Endodermal cell (in vitro differentiated cells): ENCODE results near the gene CHCHD5. TPM values are rescaled to one million over a fixed set of nuclear protein-coding genes. Genes with fewer than 3 reads are reported as not detected.

Source experiments
- DNase-seq: peaks from one replicate; pipeline ENCODE4 v3.0.0-alpha.2; 2017
- H3K27ac ChIP-seq: 2 replicates; pipeline ENCODE4 v1.5.1; 2013; ENCODE audit warnings: mild to moderate bottlenecking, low read depth, low read length, moderate library complexity
- H3K27me3 ChIP-seq: 2 replicates; pipeline ENCODE4 v1.6.1; 2013; ENCODE audit warnings: mild to moderate bottlenecking, low read length, moderate library complexity; ENCODE audit not compliant: insufficient read depth, control insufficient read depth, poor library complexity, severe bottlenecking
- H3K36me3 ChIP-seq: 2 replicates; pipeline ENCODE4 v1.7.0; 2013; ENCODE audit warnings: mild to moderate bottlenecking, low read length, moderate library complexity; ENCODE audit not compliant: control insufficient read depth, insufficient read depth
- H3K4me1 ChIP-seq: one replicate; pipeline ENCODE4 v1.7.0; 2013; ENCODE audit warnings: low read length; ENCODE audit not compliant: control insufficient read depth, insufficient read depth
- H3K4me3 ChIP-seq: 2 replicates; pipeline ENCODE4 v1.5.1; 2013; ENCODE audit warnings: mild to moderate bottlenecking, low read length, moderate library complexity
- H3K9ac ChIP-seq: 2 replicates; pipeline ENCODE4 v1.6.1; 2013; ENCODE audit warnings: mild to moderate bottlenecking, low read length, moderate library complexity; ENCODE audit not compliant: poor library complexity, severe bottlenecking; ENCODE audit errors: extremely low read depth
- H3K9me3 ChIP-seq: 2 replicates; pipeline ENCODE4 v1.6.1; 2013; ENCODE audit warnings: mild to moderate bottlenecking, low read length, moderate library complexity; ENCODE audit not compliant: control insufficient read depth
- H3K27ac Mint-ChIP-seq: 2 replicates; pipeline ENCODE4 v1.8.0; 2020; ENCODE audit warnings: mixed read lengths
- H3K27me3 Mint-ChIP-seq: 2 replicates; pipeline ENCODE4 v1.8.0; 2021; ENCODE audit warnings: mild to moderate bottlenecking, mixed read lengths; ENCODE audit not compliant: insufficient read depth
- H3K36me3 Mint-ChIP-seq: 2 replicates; pipeline ENCODE4 v1.8.0; 2020; ENCODE audit warnings: low read depth, mixed read lengths
- H3K4me1 Mint-ChIP-seq: 2 replicates; pipeline ENCODE4 v1.8.0; 2020; ENCODE audit warnings: mixed read lengths
- H3K4me3 Mint-ChIP-seq: 2 replicates; pipeline ENCODE4 v1.8.0; 2020; ENCODE audit warnings: mild to moderate bottlenecking, moderate library complexity, mixed read lengths
- H3K9me3 Mint-ChIP-seq: 2 replicates; pipeline ENCODE4 v1.8.0; 2020; ENCODE audit warnings: mild to moderate bottlenecking, mixed read lengths
- CTCF ChIP-seq: fragments of 200-600 bp; sonication (generic); conservative IDR thresholded peaks from 2 replicates; pipeline ENCODE4 v1.5.0; 2021; ENCODE audit warnings: antibody characterized with exemption, mild to moderate bottlenecking
- WGBS, 2 experiments: methylation state at CpG; one replicate each; pipeline versions ENCODE4 v1.1.5 to v1.1.7; 2013; ENCODE audit warnings: missing lambda C conversion rate in 2 of 2, mixed read lengths in 1 of 2; ENCODE audit not compliant: insufficient coverage in 1 of 2, insufficient read length in 1 of 2; 5-methylcytosine and 5-hydroxymethylcytosine counted together
- total RNA-seq, 2 donors: library from RNA; stranded (reverse); fragmentation: NEBNext Ultra II Directional in 1 of 2; extraction: Animal tissue kit (Norgen Biotek cat#: 25700) in 1 of 2; gene quantifications; 2 replicates in 1 of 2; 3 replicates in 1 of 2; pipeline ENCODE4 v1.2.1, GENCODE V29; 2021

Gene CHCHD5
- total RNA-seq, 2 donors from 2014 or later = 39.1 to 48.2 TPM

DNA sequence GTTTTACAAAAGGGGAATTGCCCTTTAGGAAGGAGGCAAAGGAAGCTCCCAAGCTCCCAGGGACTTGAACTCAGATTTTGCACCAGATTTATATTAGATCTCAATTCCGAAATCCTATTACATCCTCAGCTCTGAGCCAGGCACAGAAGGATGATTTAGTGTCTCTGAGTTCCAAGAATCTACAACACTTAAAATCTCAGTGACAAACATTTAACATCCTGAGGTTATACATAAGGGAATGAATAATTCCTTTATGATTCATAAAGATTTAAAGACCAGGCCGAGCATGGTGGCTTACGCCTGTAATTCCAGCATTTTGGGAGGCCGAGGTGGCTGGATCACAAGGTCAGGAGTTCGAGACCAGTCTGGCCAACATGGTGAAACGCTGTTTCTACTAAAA, 44.8 kb downstream of the CHCHD5 start:
- H3K27me3 ChIP-seq = no peaks in the 10 kb centered on the region
- Mint-ChIP-seq H3K36me3 (no peaks in the 10 kb centered on the region), H3K4me3 (no peak overlapping the region), H3K27me3 (no peaks in the 10 kb centered on the region), H3K27ac (no peak overlapping the region), H3K9me3 (no peaks in the 10 kb centered on the region), H3K4me1 (peaks cover 28% of the 10 kb centered on the region)
- H3K9me3 ChIP-seq = no peaks in the 10 kb centered on the region
- TF ChIP-seq CTCF = no peak
- H3K4me3 ChIP-seq = no peak overlapping the region
- DNase-seq = no peak
- H3K27ac ChIP-seq = no peak overlapping the region
- no peak overlapping the region for H3K9ac ChIP-seq
- H3K36me3 ChIP-seq = no peaks in the 10 kb centered on the region
- 96 to 98% methylated on average over 5 to 6 of the region's 6 CpGs for WGBS, 2 experiments
- H3K4me1 ChIP-seq = peaks cover 3% of the 10 kb centered on the region

DNA sequence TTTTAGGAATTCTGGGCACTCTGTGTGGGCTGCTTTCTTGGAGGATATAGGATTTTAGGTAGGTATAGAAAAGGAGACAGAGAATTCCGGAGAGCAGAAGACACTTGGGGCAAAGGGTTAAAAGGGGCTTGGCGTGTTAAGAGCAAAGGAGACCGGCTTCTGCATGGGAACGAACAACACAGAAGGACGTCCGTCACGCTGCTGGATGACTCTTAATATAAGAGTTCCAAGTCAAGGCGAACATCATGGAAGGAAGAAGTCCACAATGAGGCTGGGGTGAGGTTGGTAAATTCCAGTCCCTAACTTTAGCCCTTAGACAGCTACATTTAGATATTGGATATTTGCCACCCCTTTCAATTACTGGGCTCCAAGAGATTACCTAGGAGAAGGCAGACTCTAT, 45.4 kb downstream of the CHCHD5 start:
- H3K9me3 ChIP-seq = no peaks in the 10 kb centered on the region
- no peaks in the 10 kb centered on the region for H3K27me3 ChIP-seq
- Mint-ChIP-seq H3K9me3 (no peaks in the 10 kb centered on the region), H3K4me3 (no peak overlapping the region), H3K36me3 (no peaks in the 10 kb centered on the region), H3K4me1 (peaks cover 29% of the 10 kb centered on the region), H3K27me3 (no peaks in the 10 kb centered on the region), H3K27ac (peak overlapping the region; percentile 59)
- H3K27ac ChIP-seq = no peak overlapping the region
- no peak overlapping the region for H3K9ac ChIP-seq
- no peak for TF ChIP-seq CTCF
- peaks cover 3% of the 10 kb centered on the region for H3K4me1 ChIP-seq
- H3K36me3 ChIP-seq = no peaks in the 10 kb centered on the region
- 89 to 96% methylated on average over 4 to 8 of the region's 8 CpGs for WGBS, 2 experiments
- no peak overlapping the region for H3K4me3 ChIP-seq
- no peak for DNase-seq

GRCh38 chr2:112630268-112630667, 45.9 kb downstream of the CHCHD5 start:
- DNase-seq = peak; percentile 68
- Histone ChIP-seq H3K4me3 (no peak overlapping the region), H3K4me1 (peaks cover 3% of the 10 kb centered on the region), H3K27me3 (no peaks in the 10 kb centered on the region), H3K9ac (no peak overlapping the region), H3K36me3 (no peaks in the 10 kb centered on the region), H3K9me3 (no peaks in the 10 kb centered on the region), H3K27ac (peak overlapping the region; percentile 4)
- H3K27me3 Mint-ChIP-seq = no peaks in the 10 kb centered on the region
- peak overlapping the region; percentile 59 for H3K27ac Mint-ChIP-seq
- H3K36me3 Mint-ChIP-seq = no peaks in the 10 kb centered on the region
- no peak for TF ChIP-seq CTCF
- no peak overlapping the region for H3K4me3 Mint-ChIP-seq
- 71 to 89% methylated on average over 3 to 4 of the region's 4 CpGs for WGBS, 2 experiments
- no peaks in the 10 kb centered on the region for H3K9me3 Mint-ChIP-seq
- H3K4me1 Mint-ChIP-seq = peaks cover 29% of the 10 kb centered on the region
